SKM-1 treated with dmso at 0.1 percent for 144 hours (cell line): Measurements from ENCODE around the gene PIK3C2G.
"Not testable (repeated sequence)": the region's sequence is repeated elsewhere in the genome, so short reads cannot be mapped to it uniquely, and the experiment has no call there.

Source experiments
- DNase-seq: peaks from one replicate; lab custom pipeline; 2025; ENCODE audit not compliant: unreplicated experiment; lab: John Stamatoyannopoulos, UW

The PIK3C2G gene

DNA sequence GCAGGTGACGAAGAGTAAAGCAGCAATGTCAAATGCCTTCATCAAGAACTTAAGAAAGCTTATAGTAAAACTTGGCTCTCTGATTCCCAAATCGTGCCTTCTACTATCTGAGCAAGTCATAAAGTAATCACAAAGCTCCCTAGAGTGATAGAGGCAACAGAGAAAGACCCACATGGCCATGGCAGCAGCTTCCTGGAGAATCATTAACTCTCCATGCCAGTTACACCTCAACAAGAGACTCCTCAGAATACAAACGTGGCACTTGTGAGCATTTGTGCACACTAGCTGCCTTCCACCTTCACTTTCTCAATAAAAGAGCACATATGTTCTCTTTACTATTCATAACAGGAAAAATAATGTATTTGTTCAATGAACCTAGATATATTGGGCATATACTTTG lies 428.5 kb downstream of the PIK3C2G start:
- no peak for DNase-seq

- no peak for DNase-seq
Observed at GRCh38 chr12:18690653-18691052, 429.3 kb downstream of the PIK3C2G start.

DNA sequence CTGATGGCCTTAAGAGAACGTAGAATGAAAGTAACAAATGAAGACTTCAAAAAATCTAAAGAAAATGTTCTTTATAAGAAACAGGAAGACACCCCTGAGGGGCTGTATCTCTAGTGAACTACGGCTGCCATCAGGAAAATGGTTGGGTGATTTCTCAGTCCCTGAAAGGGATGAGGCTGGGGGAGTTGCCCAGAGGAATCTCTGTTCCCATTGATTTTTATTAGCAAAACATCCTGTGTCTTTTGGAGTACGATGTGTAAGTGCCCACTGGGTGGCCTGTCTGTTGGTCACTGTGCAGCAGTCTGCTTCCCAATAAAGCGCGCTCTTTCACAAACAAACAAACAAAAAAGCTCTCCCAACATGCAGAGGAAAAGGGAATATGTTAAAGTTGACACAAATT lies 432.7 kb downstream of the PIK3C2G start:
- DNase-seq = not testable (repeated sequence)

DNA sequence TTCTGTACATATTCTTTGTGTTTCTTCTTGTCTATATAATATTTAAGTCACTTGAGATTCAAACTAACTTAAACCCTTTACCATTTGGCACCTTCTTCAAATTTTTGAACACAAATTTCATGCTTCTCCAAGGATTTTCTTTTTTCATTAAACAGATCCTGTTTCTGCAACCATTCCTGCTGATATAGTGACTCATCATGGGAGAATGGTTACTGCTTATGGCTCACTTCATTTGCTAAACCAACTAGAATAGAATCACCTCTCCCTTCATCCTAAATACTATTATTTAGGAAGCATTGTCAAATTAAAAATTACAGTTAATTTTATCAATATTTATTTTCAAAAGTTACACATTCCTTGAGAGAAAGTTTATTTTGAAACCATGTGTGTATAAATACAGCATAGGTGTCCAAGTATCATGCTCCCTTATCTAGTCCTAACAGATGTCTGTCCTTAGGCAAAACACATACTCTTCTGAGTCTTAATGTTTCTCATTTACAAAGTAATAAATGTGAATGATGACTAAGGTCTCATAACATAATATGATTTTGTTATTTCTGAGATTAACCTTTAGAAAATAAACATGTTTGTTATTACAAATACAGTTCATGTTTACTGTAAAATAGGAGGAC lies 435.8 kb downstream of the PIK3C2G start:
- DNase-seq = no peak
